GM12891 (cell line): ENCODE results near the gene CST3.

Experiments used
- POLR2A ChIP-seq: IDR thresholded peaks from 2 replicates; pipeline ENCODE4 v1.6.1; 2011; ENCODE audit warnings: low read depth, low read length, control low read depth
- POLR2AphosphoS5 ChIP-seq: IDR thresholded peaks from 2 replicates; pipeline ENCODE4 v1.6.1; 2011; ENCODE audit warnings: low read depth, low read length, control low read depth
- SPI1 ChIP-seq: IDR thresholded peaks from 2 replicates; pipeline ENCODE4 v1.6.1; 2011; ENCODE audit warnings: low read depth, low read length, control low read depth
- TAF1 ChIP-seq: IDR thresholded peaks from 2 replicates; pipeline ENCODE4 v1.6.1; 2011; ENCODE audit warnings: low read depth, low read length, control low read depth

GRCh38 chr20:23666698-23667097 is 28.9 kb upstream of the CST3 start:
- TF ChIP-seq POLR2AphosphoS5 (no peak), TAF1 (no peak), POLR2A (no peak), SPI1 (no peak)
